ENCODE data around the gene RPS19BP1.
"Not testable (repeated sequence)": the region's sequence is repeated elsewhere in the genome, so short reads cannot be mapped to it uniquely, and the experiment has no call there.

RPS19BP1 gene

GRCh38 chr22:39522567-39523300 lies 9.8 kb downstream of the RPS19BP1 start:
- H3K36me3 ChIP-seq = peaks cover 38% of the 10 kb centered on the region
- H3K27ac ChIP-seq = peak overlapping the region; percentile 96
- H3K4me3 ChIP-seq (ENCODE audit: low read depth in 1 of 2, low read length in 1 of 2) = peak overlapping the region; percentile 4 to 100
- H3K27me3 ChIP-seq = no peaks in the 10 kb centered on the region
- no peak for TF ChIP-seq CTCF (IDR thresholded peaks at IDR 0.05)
- peaks cover 79 to 80% of the 10 kb centered on the region in 2 experiments for H3K4me1 ChIP-seq (ENCODE audit: control insufficient read depth in 1 of 2, insufficient read depth in 1 of 2, low read depth in 1 of 2, low read length in 1 of 2)
- H3K9me3 ChIP-seq = no peaks in the 10 kb centered on the region

GRCh38 chr22:39522091-39522490 lies 10.5 kb downstream of the RPS19BP1 start:
- Histone ChIP-seq H3K4me3 (ENCODE audit: low read depth in 1 of 2, low read length in 1 of 2) (peak overlapping the region; percentile 89 to 100), H3K36me3 (peaks cover 38% of the 10 kb centered on the region), H3K27ac (peak overlapping the region; percentile 96), H3K4me1 (ENCODE audit: control insufficient read depth in 1 of 2, insufficient read depth in 1 of 2, low read depth in 1 of 2, low read length in 1 of 2) (peaks cover 72 to 73% of the 10 kb centered on the region in 2 experiments)
- not testable (repeated sequence) for H3K27me3 ChIP-seq, H3K9me3 ChIP-seq

GRCh38 chr22:39521106-39521885 lies 11.3 kb downstream of the RPS19BP1 start:
- not testable (repeated sequence) for H3K27me3 ChIP-seq, H3K9me3 ChIP-seq
- Histone ChIP-seq H3K27ac (peak overlapping the region; percentile 96), H3K4me1 (ENCODE audit: control insufficient read depth in 1 of 2, insufficient read depth in 1 of 2, low read depth in 1 of 2, low read length in 1 of 2) (peaks cover 64 to 65% of the 10 kb centered on the region in 2 experiments), H3K36me3 (peaks cover 38% of the 10 kb centered on the region), H3K4me3 (ENCODE audit: low read depth in 1 of 2, low read length in 1 of 2) (peak overlapping the region; percentile 89 to 100)
- peak; percentile 51 for TF ChIP-seq CTCF (IDR thresholded peaks at IDR 0.05)

GRCh38 chr22:39520226-39521105 lies 12.1 kb downstream of the RPS19BP1 start, which contains the start of gene ATF4:
Gene ATF4, plus strand, starts transcription at chr22:39520562. Its CDS starts 884 bp downstream, at chr22:39521446.
- peaks cover 56 to 57% of the 10 kb centered on the region in 2 experiments for H3K4me1 ChIP-seq (ENCODE audit: control insufficient read depth in 1 of 2, insufficient read depth in 1 of 2, low read depth in 1 of 2, low read length in 1 of 2)

GRCh38 chr22:39519681-39520225 lies 12.8 kb downstream of the RPS19BP1 start:
- peak overlapping the region; percentile 96 for H3K27ac ChIP-seq
- peak overlapping the region; percentile 89 to 100 for H3K4me3 ChIP-seq (ENCODE audit: low read depth in 1 of 2, low read length in 1 of 2)
- H3K4me1 ChIP-seq (ENCODE audit: control insufficient read depth in 1 of 2, insufficient read depth in 1 of 2, low read depth in 1 of 2, low read length in 1 of 2) = peaks cover 49 to 50% of the 10 kb centered on the region in 2 experiments
- H3K27me3 ChIP-seq = no peaks in the 10 kb centered on the region
- no peak for TF ChIP-seq CTCF (IDR thresholded peaks at IDR 0.05)
- H3K36me3 ChIP-seq = peaks cover 40% of the 10 kb centered on the region
- H3K9me3 ChIP-seq = no peaks in the 10 kb centered on the region

More at GRCh38 chr22:39520226-39521105, 12.1 kb downstream of the RPS19BP1 start, which contains the start of gene ATF4:
- TF ChIP-seq CTCF (IDR thresholded peaks at IDR 0.05) = no peak
- Histone ChIP-seq H3K4me3 (ENCODE audit: low read depth in 1 of 2, low read length in 1 of 2) (peak within 1 kb of the TSS; percentile 89 to 100), H3K36me3 (peaks cover 38% of the 10 kb centered on the region), H3K9me3 (no peaks in the 10 kb centered on the region), H3K27ac (peak within 1 kb of the TSS; percentile 96), H3K27me3 (no peaks in the 10 kb centered on the region)
